NCI-H1417 (cell line): ENCODE data around the gene GALNS.
"Not testable (repeated sequence)": the region's sequence is repeated elsewhere in the genome, so short reads cannot be mapped to it uniquely, and the experiment has no call there.

Source experiments
- DNase-seq, 3 experiments: peaks; one replicate each; lab custom pipeline; 2025; lab: John Stamatoyannopoulos, UW

GALNS gene

GRCh38 chr16:88804552-88805339 is 52.0 kb downstream of the GALNS start:
- peak in 2 of 3 experiments; percentile 36 to 55 for DNase-seq

GRCh38 chr16:88804173-88804551 is 52.6 kb downstream of the GALNS start:
- no peak for DNase-seq

- DNase-seq = peak; percentile 73 to 87 (median 85)
Observed at GRCh38 chr16:88803264-88803987, 53.3 kb downstream of the GALNS start, which contains the start of gene CDT1. Gene CDT1, plus strand, starts transcription at chr16:88803789. Its CDS starts 43 bp downstream, at chr16:88803832.

GRCh38 chr16:88800277-88800592 is 56.5 kb downstream of the GALNS start:
- DNase-seq = no peak

- DNase-seq = no peak
Observed at GRCh38 chr16:88799569-88800276, 57.0 kb downstream of the GALNS start.

GRCh38 chr16:88798772-88799455 is 57.8 kb downstream of the GALNS start:
- DNase-seq = peak in 2 of 3 experiments; percentile 29 to 71

GRCh38 chr16:88798073-88798472 is 58.7 kb downstream of the GALNS start:
- DNase-seq = no peak

- DNase-seq = no peak
Observed at GRCh38 chr16:88796278-88796677, 60.5 kb downstream of the GALNS start.

- no peak for DNase-seq
Observed at GRCh38 chr16:88793251-88793954, 63.3 kb downstream of the GALNS start.

- DNase-seq = no peak
Observed at GRCh38 chr16:88792668-88793250, 64.0 kb downstream of the GALNS start.

- DNase-seq = no peak
Observed at GRCh38 chr16:88792078-88792550, 64.6 kb downstream of the GALNS start.

GRCh38 chr16:88790312-88791211 is 66.2 kb downstream of the GALNS start:
- DNase-seq = peak in 2 of 3 experiments; percentile 37 to 58

- peak in 1 of 3 experiments; percentile 7 for DNase-seq
Observed at GRCh38 chr16:88789594-88789993, 67.2 kb downstream of the GALNS start.

- not testable (repeated sequence) for DNase-seq
Observed at GRCh38 chr16:88788749-88789148, 68.0 kb downstream of the GALNS start.

- DNase-seq = no peak
Observed at GRCh38 chr16:88787579-88788314, 69.0 kb downstream of the GALNS start.

GRCh38 chr16:88785106-88785924 is 71.4 kb downstream of the GALNS start, which contains the start of gene PIEZO1:
Gene PIEZO1, minus strand, starts transcription at chr16:88785220. Its CDS starts 256 bp downstream, at chr16:88784964.
- peak; percentile 20 to 43 (median 34) for DNase-seq

- peak in 1 of 3 experiments; percentile 27 for DNase-seq
Observed at GRCh38 chr16:88784856-88785105, 72.0 kb downstream of the GALNS start.
